ENCODE results near the gene MRPL1.

MRPL1 gene

DNA sequence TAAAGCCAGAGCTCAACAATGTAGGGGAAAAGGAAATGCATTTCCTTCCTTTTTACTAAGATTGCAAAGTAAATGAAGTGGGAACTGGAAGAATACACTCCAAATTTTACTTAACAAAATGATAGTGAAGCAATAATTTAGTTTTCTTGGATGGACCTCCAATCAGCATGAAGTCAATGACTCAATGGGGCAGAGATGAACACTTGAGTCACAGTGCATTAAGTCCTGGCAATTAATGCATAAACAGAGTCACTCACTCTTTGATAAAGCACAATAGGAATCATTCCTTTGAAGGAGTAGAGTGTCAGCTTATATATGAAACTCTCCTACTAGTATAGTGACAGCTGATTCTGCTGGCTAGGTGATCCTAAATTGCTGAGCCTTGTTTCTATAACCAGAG is 127.8 kb downstream of the MRPL1 start:
- DNase-seq, result no peak

DNA sequence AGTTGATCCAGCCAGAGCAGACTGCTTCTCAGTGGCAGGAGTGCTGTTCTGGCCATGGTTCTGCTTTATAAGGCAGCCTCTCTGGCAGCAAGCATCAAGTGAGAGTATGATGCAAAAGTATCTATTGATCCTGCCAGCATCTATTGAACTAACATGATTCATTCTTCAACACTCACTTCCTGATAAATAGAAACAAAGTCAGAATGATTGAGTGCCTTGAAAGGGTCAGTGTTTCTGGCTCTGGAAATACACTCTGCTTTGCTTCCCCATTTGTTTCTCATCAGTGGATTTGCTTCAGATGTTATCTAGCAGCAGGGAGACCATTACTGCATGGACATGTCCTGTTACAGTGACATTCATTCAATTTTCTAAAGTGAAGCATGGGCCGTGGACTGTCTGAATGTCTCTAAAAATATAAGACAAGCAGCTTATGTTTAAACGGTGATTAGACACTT is 128.3 kb downstream of the MRPL1 start:
- no peak for DNase-seq

DNA sequence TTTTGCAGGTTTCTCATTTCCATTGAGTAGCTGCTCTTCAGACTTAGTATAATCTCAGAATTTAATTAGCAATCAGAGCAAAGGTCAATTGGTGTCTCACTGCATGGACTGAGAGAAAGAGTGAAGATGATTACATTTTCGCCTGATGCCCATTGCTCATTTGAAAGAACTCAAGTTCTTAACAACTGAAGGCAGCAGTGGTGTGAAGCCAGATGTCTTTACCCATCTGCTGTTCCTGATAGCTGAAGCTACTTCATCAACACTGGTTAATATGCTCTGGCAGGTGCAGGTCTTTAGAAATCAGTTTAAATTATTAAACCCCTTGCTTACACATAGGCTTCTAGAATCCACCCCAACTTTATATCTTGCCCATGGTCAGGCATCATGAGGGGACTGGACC is 130.0 kb downstream of the MRPL1 start:
- no peak for DNase-seq

DNA sequence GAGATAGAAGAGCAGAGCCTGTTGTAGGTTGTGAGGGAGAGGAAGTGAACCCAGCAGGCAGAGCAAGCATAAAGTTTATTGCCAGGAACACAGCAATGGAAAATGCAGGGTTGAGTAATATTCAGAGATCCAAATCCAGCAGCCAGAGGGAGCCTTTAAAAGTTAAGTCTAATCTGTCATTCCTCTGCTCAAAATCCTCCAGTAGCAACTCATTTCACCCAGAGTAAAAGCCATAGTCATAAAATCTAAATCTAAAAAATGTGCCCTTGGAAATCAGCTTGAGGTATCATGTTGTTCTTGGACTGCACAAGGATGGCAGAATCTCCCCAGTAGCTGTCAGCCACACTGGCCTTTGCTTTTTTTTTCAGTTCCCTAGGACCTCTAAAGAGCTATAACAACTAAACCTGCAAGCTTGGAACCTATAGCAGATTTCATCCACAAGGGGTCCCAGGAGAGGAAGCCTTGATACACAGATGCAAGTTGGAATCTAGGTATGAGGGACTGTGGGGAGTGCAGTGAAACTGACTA is 131.6 kb downstream of the MRPL1 start:
- DNase-seq, result no peak

DNA sequence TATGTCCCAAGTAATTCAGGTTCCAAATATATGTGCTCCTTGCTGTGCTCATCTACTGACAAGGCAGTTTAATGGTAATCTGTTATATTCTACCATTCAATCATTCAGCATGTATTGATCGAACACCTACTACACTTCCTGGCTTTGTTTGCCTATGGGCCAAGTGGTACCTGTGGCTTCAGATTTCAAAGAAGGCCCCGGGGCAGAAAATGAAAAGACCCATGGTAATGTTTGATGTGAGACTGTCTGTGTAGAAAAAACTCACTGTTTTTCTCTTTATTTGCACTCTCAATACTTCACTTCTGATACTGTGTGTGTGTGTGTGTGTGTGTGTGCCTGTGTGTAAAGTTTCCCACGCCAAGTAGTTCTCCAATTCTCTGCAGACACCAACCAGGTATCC is 133.4 kb downstream of the MRPL1 start:
- DNase-seq, result no peak

DNA sequence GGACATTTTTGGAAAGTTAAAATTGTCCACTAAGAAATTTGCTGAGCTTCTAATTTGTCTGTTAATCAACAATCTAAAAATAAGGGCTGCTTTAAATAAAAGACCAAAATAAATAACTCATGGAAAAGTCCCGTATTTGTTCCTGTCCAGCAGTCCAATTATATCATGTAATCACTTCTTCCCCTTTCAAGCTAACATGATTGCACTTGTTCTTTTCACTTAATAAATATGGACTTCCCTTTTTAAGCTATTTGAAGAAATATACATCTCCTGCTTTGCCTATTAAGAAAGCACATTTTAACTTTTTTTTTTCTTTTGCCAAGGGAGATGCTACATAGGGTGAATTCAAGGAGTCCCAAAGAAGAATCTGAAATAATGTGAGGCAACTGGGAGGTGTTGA is 138.9 kb downstream of the MRPL1 start:
- DNase-seq, result no peak

DNA sequence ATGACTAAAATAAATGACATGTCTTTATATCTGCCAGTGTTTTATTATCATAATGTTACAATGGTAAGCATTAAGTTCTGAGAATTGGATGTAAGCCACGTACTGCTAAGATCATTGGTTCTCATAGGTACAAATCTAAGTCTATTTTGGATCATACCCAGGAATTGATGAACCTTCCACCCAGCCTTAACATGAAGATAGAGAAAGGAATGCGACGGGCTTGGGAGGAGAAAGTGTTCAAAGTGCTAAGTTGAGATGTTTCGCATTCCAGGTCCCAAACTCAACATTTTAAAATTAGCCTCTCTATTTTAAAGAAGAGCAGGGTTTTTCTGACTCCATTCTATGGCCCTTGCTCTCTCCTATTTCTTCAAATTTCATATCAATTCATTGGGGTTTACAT is 139.6 kb downstream of the MRPL1 start:
- no peak for DNase-seq
